Middle frontal gyrus (tissue), 1 donor: Measurements from ENCODE around the gene RUNX1.

Experiments used
- DNase-seq: peaks from one replicate; pipeline ENCODE4 v3.0.0-alpha.2; 2015; ENCODE audit warnings: low spot score; ENCODE audit errors: extremely low spot score

Gene RUNX1

DNA sequence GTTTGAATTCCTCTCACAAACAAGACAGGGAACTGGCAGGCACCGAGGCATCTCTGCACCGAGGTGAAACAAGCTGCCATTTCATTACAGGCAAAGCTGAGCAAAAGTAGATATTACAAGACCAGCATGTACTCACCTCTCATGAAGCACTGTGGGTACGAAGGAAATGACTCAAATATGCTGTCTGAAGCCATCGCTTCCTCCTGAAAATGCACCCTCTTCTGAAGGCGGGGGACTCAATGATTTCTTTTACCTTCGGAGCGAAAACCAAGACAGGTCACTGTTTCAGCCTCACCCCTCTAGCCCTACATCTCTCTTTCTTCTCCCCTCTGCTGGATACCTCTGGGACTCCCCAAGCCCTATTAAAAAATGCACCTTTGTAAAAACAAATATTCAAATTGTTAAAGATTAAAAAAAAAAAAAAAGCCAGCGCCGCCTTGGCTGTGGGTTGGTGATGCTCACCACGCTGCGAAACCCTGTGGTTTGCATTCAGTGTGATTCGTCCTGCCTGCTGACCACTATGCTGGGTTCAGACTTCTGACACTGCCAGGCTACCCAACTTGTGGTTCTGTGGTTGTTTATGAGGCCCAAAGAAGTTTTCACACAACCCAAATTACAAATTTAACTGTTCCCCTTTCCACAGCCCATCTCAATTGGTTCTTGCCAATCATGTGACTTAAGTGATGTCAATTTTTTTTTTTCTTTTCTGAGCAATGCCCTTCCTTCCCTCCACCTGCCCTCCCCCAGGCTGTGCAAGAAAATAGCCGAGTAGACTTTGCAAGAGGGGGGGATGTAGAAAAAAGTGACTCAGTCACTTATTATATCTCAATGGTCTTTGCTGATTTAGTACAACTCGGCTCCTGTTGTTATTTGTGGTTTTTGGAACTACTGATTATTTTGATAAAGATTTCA is at the start of gene RUNX1:
RUNX1 (minus strand) TSS at position 597 of the 912 bp plus-strand sequence.
- no peak for DNase-seq

GRCh38 chr21:35097525-35097924 is 48.4 kb upstream of the RUNX1 start:
- DNase-seq, result no peak

DNA sequence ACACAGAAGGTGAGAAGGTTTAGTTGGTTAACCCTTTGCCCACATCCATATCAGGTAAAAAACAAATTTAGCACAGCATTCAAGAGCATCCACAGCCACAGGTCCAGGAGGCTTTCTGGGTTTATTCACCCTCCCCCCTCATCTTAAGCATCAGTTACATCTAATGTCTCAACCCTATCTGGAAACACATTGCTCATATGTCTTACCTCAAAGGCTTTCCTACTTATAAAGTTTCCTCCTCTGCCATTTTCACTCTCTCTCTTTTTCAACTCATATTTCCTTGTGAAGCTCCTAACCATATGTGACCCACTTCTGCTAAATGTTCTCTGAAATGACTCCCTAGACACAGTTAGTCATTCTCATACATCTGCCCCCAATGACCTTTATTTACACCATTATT is 47.9 kb upstream of the RUNX1 start:
- no peak for DNase-seq

GRCh38 chr21:35095859-35096291 is 46.8 kb upstream of the RUNX1 start:
- no peak for DNase-seq

GRCh38 chr21:35093514-35093913 is 44.4 kb upstream of the RUNX1 start:
- DNase-seq, result no peak

DNA sequence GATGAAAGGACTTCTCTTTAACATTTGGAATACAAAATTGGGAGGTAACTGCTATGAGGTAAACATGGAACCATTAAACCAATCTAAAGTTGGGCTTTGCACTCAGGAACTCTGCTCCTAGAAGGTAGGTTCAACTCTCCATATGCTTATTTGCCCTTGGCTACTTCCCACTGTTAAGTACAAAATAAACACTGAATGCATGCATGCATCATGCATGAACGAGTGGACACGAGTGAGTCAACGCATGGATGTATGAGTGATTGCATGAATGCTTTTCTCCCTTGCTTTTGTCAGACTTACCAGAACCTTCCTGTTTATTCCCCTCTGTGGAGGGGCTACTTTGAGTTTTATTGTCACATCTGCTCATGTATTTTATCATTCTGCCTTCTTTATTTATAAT is 42.4 kb upstream of the RUNX1 start:
- no peak for DNase-seq

- no peak for DNase-seq
Measured at GRCh38 chr21:35090403-35090802, 41.3 kb upstream of the RUNX1 start.

DNA sequence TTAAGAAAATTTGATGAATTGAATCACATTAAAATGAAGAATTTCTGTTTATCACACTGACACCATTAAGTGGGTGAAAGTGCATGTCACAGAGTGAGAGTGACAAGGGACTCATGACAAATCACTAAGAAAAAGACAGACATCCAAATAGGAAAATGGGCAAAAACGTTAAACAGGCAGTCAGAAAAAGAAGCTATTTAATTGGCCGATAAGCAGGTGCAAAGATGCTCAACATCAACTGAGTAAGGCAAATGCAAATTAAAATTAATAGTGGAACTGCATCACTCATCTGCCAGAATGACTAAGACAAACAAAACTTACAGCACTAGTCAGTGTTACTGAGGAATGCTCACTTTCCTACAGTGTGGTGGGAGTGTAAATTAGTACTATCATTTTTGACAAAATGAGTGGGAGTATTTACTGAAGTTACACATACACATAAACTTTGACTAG is 39.2 kb upstream of the RUNX1 start:
- no peak for DNase-seq

- DNase-seq, result no peak
Measured at GRCh38 chr21:35086357-35086756, 37.3 kb upstream of the RUNX1 start.

- DNase-seq, result no peak
Measured at GRCh38 chr21:35084869-35085268, 35.8 kb upstream of the RUNX1 start.

DNA sequence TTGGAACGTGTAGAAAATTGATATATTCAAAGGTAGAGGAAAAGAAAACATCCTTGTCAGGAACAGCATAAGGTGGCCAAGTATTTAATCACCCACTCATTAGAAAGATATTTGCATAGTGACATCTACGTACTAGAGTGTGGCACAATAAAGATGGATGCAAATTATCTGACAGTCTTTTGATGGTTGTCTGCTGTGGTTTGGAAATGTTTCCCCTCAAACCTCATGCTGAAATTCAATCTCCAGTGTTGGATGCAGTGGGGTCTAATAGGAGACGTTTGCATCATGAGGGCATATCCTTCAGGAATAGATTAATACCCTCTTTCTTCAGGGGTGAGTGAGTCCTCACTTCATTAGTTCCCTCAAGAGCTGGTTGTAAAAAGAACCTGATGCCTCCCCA is 34.1 kb upstream of the RUNX1 start:
- no peak for DNase-seq

- no peak for DNase-seq
Measured at GRCh38 chr21:35081861-35082260, 32.8 kb upstream of the RUNX1 start.

DNA sequence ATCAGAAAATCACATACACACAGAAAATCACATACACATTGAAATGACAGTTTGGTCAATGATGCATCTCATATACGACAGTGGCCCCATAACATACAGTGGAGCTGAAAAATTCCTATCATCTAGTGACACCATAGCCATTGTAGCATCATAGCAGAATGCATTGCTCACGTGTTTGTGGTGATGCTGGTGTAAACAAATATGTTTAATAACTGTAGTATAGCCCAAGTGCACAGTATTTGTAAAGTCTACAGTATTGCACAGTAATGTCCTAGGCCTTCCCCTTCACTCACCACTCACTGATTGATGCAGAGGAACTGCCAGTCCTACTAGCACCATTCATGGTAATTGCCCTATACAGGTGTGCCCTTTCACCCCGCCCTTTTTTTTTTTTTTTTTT is 30.1 kb upstream of the RUNX1 start:
- DNase-seq, result no peak

GRCh38 chr21:35077975-35078374 is 28.9 kb upstream of the RUNX1 start:
- DNase-seq, result no peak

DNA sequence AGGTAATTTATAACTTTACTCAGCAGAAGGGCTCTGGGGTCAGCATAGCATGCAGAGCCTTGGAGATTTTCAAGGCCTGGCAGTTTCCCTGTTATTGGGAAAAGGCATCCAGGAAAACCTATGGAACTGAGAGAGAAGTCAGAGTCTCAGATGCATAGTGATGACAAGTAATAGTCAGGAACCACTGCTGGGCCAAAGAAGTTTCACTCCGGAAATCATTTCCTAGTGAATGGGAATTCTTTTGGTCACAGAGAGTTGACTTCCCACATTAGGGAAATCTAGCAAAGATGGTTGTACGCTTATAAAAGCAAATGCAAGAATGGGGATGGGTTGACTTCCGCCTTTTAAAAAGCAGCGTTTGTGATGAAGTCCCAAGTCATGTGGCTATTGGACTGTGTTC is 28.4 kb upstream of the RUNX1 start:
- DNase-seq, result no peak

GRCh38 chr21:35075546-35075945 is 26.4 kb upstream of the RUNX1 start:
- DNase-seq, result no peak

DNA sequence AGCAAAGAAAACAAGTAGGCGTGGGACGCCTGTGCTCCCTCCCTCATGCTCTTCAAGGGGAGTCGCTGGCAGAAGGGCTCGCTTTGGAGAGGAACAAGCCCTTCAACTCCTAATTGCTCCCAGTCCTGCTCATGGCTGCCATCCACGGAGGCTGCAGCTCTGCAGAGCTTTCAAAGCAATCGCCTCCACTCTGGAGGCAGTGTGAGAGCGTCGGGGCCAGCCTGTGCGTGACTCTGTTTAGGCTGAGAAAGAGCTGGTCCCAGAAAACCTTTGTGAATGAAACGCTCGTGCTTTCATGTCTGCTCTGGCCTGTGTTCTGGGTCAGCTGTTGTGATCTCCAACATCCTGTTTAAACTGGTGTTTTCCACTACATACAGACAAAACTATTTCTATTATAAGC is 23.9 kb upstream of the RUNX1 start:
- no peak for DNase-seq

DNA sequence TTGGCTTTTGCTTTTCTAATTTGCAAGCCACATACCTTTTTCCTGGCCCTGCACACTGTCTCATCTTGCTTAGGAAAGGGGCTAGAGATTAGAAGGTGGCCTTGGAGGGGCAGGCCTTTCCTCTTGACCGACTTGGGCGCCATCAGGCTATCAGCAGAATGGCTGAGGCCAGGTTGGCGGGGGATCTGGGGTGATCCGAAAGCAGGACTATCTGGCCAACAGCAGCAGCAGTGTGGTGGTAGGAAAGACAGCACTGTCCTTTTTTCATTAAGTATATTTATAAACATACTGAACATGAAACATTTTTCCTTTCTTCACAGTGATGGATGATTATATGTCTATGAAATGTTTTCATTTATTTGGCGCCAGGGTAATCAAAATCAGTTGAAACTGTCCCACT is 23.5 kb upstream of the RUNX1 start:
- no peak for DNase-seq

DNA sequence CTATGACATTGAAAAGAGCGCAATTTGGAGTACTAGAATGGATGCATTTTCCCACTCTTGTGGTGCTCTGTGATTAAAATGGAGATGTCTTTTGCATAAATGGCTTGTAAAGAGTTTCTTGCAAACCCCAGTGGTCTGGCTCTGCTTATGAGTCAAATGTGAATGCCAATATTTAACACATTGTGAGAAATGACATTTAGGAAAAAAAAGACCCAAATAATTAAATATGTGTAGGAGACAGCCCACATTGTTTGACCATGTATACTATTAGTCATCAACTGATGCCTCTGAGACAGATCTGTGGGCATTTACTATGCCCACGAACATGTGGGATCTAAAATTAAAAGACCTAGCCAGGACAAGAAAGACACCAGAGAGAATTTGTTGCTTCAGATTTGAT is 22.2 kb upstream of the RUNX1 start:
- DNase-seq, result no peak

GRCh38 chr21:35070436-35070835 is 21.3 kb upstream of the RUNX1 start:
- DNase-seq, result no peak

GRCh38 chr21:35066824-35067223 is 17.7 kb upstream of the RUNX1 start:
- DNase-seq, result no peak

DNA sequence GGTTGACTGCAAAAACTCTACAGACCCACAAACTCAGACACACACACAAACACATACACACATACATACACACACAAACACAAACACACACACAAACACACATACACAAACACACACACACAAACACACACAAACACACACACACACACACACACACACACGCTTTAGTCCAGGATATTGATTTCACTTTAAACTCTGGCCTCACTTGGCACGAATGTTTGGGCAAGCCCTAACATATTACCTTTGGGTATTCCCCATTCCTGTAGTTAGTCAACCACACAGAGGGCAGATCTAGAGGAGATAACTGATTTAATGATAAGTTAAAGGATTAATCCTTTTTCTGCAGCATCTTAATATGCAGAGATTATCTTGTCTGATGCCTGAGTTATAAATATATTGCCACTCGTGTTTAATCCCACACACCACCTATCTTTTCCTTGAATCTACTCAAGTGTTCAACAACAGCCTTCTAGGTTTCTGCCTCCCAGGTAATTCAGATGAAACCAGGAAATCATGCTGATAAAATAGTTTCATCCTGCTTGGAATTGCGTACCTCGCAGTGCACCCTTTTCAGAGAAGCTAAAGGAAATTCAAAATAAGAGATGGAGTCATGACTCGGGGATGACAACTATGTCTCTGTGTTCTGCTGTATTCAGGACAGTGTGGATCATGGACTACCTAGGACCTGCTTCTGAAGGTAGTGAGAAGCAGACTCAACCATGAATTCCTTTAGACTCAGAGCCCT is 14.5 kb upstream of the RUNX1 start:
- DNase-seq, result no peak

GRCh38 chr21:35062016-35062415 is 12.9 kb upstream of the RUNX1 start:
- no peak for DNase-seq
